Chondrocyte (in vitro differentiated cells): ENCODE results near the gene TNIK. TPM values are rescaled to one million over a fixed set of nuclear protein-coding genes. Genes with fewer than 3 reads are reported as not detected.

Experiments
- DNase-seq: peaks from one replicate; pipeline ENCODE4 v3.0.0; 2021; ENCODE audit warnings: mixed read lengths, low spot score
- H3K27ac Mint-ChIP-seq: one replicate; pipeline ENCODE4 v1.8.0; 2021; ENCODE audit warnings: mild to moderate bottlenecking, moderate library complexity, mixed read lengths; ENCODE audit not compliant: unreplicated experiment
- H3K27me3 Mint-ChIP-seq: 2 replicates; pipeline ENCODE4 v1.8.0; 2021; ENCODE audit warnings: low read depth, mixed read lengths
- H3K36me3 Mint-ChIP-seq: 2 replicates; pipeline ENCODE4 v1.8.0; 2021; ENCODE audit warnings: low read depth, mixed read lengths
- H3K4me1 Mint-ChIP-seq: 2 replicates; pipeline ENCODE4 v1.8.0; 2021; ENCODE audit warnings: low read depth, mild to moderate bottlenecking, mixed read lengths
- H3K4me3 Mint-ChIP-seq: one replicate; pipeline ENCODE4 v1.8.0; 2021; ENCODE audit warnings: mild to moderate bottlenecking, moderate library complexity, mixed read lengths; ENCODE audit not compliant: unreplicated experiment
- H3K9me3 Mint-ChIP-seq: 2 replicates; pipeline ENCODE4 v1.8.0; 2021; ENCODE audit warnings: low read depth, mixed read lengths
- total RNA-seq: library from RNA; stranded (reverse); gene quantifications from 3 replicates; pipeline ENCODE4 v1.2.1, GENCODE V29; 2021
- TF ChIP-seq, protein P1 (sequence below): fragments of 200-600 bp; sonication (generic); IDR thresholded peaks from 2 replicates; pipeline ENCODE4 v1.5.0; 2021; ENCODE audit warnings: antibody characterized with exemption, mild to moderate bottlenecking, moderate library complexity

Gene TNIK
- total RNA-seq, 1 donor from 2014 or later: 17.5 TPM

DNA sequence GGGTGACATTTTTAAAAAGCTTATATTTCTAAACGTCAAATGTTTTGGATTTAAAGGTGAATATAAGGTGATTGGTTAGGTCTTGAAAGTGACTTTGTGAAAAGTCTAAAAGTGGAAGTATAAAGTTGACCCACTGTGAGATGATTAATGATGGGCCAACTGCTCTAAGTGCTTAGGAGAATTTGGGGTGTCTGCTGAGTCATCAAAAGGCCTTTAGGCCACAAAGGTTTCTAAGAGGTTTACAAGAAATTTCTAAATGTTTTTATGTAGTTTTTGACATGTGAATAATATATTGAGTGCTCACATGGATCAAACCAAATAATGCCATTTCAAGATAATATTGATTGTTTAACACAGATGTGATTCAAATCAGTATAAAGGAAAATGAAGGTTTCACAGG, 394.5 kb downstream of the TNIK start:
- Mint-ChIP-seq H3K36me3 (peaks cover 25% of the 10 kb centered on the region), H3K4me1 (no peaks in the 10 kb centered on the region)
- no peak for DNase-seq

DNA sequence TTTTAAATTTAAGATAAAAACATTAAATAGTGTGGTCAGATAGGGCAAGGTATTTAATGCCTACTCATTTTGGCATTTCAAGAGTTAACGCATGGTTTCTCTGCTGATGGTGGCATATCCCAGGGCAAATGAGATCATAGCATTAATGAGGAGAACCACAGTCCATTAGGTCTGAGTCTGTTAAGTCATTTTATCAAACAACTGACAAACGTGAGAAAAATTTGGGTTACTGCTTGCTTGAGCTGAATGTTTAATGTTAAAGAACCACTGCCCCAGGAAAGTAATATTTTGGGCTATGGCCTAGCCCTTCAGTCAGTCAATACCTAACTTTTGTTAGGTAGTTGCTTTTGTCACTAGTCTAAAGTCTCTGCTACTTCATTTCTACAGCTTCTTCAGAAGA, 395.7 kb downstream of the TNIK start:
- Mint-ChIP-seq H3K27ac (no peak overlapping the region), H3K9me3 (no peaks in the 10 kb centered on the region), H3K4me3 (no peak overlapping the region), H3K36me3 (peaks cover 17% of the 10 kb centered on the region), H3K4me1 (no peaks in the 10 kb centered on the region), H3K27me3 (no peaks in the 10 kb centered on the region)
- TF ChIP-seq, protein P1, sequence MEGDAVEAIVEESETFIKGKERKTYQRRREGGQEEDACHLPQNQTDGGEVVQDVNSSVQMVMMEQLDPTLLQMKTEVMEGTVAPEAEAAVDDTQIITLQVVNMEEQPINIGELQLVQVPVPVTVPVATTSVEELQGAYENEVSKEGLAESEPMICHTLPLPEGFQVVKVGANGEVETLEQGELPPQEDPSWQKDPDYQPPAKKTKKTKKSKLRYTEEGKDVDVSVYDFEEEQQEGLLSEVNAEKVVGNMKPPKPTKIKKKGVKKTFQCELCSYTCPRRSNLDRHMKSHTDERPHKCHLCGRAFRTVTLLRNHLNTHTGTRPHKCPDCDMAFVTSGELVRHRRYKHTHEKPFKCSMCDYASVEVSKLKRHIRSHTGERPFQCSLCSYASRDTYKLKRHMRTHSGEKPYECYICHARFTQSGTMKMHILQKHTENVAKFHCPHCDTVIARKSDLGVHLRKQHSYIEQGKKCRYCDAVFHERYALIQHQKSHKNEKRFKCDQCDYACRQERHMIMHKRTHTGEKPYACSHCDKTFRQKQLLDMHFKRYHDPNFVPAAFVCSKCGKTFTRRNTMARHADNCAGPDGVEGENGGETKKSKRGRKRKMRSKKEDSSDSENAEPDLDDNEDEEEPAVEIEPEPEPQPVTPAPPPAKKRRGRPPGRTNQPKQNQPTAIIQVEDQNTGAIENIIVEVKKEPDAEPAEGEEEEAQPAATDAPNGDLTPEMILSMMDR: no peak
- no peak for DNase-seq

More for the DNA sequence above, 394.5 kb downstream of the TNIK start:
- Mint-ChIP-seq H3K4me3 (no peak overlapping the region), H3K9me3 (no peaks in the 10 kb centered on the region), H3K27me3 (no peaks in the 10 kb centered on the region), H3K27ac (no peak overlapping the region)
- TF ChIP-seq, protein P1: no peak

DNA sequence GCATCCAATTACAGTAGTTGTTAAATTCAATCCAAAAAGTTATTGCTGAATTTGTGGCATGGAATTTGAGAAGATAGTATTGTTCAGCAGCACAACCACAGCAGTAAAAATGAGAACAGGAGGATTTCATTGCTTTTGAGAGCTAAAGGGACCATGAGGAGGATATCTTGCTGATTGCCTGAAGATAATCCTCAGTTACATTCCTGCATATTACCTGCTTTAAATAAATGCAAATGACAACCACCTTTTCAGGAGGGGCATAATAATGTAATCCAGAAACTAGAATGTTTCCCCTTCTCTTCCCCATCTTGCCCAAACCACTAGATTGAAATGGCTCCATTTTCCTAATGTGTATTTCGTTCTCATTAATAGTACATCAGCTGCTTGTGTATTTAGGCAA, 398.5 kb downstream of the TNIK start:
- TF ChIP-seq, protein P1: no peak
- Mint-ChIP-seq H3K27me3 (no peaks in the 10 kb centered on the region), H3K36me3 (peaks cover 12% of the 10 kb centered on the region), H3K27ac (no peak overlapping the region), H3K4me3 (no peak overlapping the region), H3K9me3 (no peaks in the 10 kb centered on the region), H3K4me1 (no peaks in the 10 kb centered on the region)
- DNase-seq: no peak

DNA sequence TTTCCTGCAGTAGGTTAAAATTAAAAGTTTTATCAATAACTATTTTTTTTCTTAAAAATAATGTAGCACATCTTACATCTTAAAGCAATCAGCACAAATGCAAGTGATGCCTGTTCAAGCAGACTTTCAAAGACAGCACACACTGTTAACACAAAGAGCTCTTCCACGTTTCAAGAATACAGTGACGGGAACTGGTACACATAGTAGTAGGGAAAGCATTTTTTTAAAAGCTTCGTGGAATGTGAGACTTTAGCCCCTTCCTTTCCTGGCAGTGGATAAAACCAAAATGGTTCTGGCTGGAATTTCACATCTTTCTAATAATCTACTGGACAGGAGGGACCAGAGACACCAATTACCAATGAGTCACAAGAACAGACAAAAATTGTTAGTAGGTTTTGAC, 400.2 kb downstream of the TNIK start:
- no peak overlapping the region for H3K4me3 Mint-ChIP-seq
- no peaks in the 10 kb centered on the region for H3K9me3 Mint-ChIP-seq
- peaks cover 9% of the 10 kb centered on the region for H3K36me3 Mint-ChIP-seq
- no peaks in the 10 kb centered on the region for H3K4me1 Mint-ChIP-seq
- no peaks in the 10 kb centered on the region for H3K27me3 Mint-ChIP-seq
- DNase-seq: no peak
- TF ChIP-seq, protein P1: no peak
- H3K27ac Mint-ChIP-seq: no peak overlapping the region

DNA sequence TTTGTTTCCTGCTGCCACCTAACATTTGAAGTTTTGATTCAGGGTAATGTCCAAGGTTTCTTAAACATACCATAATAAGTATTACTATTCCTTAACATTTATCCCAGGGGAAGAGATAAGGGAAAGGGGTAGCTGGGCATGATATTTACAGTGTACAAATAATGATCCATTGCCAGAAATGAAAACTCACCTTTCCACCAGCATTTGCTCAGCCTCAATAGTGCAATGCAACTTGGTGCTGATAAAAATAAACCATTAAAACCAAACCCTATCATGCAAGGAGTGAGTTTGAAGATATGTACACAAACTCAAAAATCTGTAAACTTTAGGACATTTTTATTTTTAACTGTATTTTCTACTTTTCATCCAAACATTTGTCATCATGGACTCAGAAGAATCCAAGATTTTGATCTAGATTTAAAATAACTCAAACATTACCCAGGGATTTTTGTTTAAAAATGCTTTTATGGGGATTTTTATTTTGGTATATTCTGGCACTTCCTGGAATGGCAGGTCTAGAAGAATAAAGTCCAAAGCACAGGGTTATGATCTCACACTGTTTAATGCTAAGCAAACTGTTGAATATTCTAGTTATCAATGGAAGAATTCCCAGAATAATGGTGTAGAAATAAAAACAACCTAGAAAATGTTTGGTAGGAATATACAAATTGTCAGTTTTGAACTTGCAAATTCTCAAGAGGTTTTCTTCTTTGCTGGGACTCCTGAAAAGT, 401.2 kb downstream of the TNIK start:
- TF ChIP-seq, protein P1: no peak
- Mint-ChIP-seq H3K4me1 (no peaks in the 10 kb centered on the region), H3K36me3 (peaks cover 9% of the 10 kb centered on the region), H3K27ac (no peak overlapping the region), H3K27me3 (no peaks in the 10 kb centered on the region), H3K9me3 (no peaks in the 10 kb centered on the region), H3K4me3 (no peak overlapping the region)
- no peak for DNase-seq
